ENCODE data around the gene UNC5C. TPM values are rescaled to one million over a fixed set of nuclear protein-coding genes. Genes with fewer than 3 reads are reported as not detected.
A peak's percentile ranks its signal among the peaks of the same experiment; 100 is the strongest.

The UNC5C gene
- total RNA-seq, 1 experiment from 2014 or later: 0.11 TPM

DNA sequence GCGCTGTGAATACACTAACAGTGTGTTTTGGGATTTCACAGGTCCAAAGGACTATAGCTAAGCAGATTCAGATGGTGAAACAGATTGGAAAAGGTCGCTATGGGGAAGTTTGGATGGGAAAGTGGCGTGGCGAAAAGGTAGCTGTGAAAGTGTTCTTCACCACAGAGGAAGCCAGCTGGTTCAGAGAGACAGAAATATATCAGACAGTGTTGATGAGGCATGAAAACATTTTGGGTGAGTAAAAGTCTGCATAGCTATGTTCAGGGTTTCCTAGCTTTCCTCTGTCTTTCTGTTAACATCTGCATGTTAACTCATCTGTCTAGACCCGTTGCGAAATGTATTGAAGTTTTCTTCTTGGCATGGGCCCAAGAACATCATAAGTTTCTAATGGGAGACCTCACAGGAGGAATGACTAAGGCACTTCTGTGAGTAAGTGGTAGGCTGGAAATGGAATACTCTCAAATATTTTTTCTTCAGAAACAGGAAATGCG lies 418.9 kb downstream of the UNC5C start:
- peak; percentile 96 for DNase-seq (ENCODE audit: low read depth)

DNA sequence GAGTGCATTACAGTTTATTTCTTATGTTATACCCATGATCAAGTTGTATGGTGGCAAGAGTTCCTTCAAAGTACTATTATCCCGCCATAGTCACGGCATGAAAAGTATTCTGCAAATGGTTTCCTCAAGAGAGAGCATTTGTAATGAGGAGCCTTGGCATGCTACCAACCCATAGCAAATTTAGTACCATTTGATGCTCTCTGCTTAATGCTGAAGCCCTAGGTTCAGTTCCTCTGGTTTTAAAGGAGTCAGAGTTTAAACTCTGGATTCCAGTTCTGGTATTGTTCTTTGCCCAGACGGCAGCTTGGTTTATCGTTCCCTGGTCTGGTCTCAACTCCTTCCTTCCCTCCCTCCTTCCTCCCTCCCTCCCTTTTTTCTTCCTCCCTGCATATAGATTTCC lies 419.7 kb downstream of the UNC5C start:
- no peak for DNase-seq (ENCODE audit: low read depth)

DNA sequence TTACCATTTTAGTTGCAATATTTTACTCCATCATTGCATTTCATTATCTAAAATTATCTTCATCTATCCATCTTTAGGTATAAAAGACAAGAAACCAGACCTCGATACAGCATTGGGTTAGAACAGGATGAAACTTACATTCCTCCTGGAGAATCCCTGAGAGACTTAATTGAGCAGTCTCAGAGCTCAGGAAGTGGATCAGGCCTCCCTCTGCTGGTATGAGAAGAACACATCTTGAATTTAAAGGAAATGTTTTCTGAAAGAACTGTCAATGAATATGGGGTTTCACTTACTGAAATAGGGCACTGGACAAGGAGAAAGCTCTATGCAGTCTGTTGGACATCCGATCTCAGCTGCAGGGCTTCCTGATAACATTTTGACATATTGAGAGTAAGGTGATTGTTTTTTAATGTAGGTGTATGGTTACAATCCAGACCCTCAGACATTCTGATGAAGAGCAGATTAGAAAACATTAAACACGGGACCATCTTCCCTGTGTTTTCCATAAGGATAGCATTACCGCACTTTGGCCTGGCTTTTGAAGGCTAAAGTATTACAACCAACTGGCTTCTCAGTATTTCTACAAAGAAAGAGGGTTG lies 423.8 kb downstream of the UNC5C start:
- peak; percentile 48 for DNase-seq (ENCODE audit: low read depth)

DNA sequence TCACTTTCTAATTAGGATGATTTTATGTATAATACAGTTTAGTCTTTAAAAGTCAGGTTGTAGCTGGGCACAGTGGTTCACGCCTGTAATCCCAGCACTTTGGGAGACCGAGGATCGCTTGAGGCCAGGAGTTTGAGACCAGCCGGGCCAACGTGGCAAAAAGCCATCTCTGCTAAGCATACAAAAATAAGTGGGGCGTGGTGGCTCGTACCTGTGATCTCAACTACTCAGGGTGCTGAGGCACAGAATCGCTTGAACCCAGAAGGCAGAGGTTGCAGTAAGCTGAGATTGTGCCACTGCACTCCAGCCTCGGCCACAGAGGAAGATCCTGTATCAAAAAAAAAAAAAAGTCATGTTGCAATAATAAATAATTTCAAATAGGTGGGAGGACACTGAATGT lies 426.8 kb downstream of the UNC5C start:
- no peak for DNase-seq (ENCODE audit: low read depth)

DNA sequence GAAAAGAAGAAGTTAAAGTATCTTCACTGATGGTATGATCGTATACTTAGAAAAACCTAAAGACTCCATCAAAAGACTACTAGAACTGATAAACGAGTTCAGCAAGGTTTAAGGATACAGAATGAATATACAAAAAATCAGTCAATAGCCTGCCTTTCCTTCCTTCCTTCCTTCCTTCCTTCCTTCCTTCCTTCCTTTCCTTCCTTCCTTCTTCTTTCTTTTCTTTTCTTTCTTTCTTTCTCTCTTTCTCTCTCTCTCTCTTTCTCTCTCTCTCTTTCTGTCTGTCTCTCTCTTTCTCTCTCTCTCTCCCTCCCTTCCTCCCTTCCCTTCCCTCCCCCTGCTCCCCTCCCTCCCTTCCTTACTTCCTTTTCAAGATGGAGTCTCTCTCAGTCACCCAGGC lies 428.3 kb downstream of the UNC5C start:
- no peak for DNase-seq (ENCODE audit: low read depth)

DNA sequence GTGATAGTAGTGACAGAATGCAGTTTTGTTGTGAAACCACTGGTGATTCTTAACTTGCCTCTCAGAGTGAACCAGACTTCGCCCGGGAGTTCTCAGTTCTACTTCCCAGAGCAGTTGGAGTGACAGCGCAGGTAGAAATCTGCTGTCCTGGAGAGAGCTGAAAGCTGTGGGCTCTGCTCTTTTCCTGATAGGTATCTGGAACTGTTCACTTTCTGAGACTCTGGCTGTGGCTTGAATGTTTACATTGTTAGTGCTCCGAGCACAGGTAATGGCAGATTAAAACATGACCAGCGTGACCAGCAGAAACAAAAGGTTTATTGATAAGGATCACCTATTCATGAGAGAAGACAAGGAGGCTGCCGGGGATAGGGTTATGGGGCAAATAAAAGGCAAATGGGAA lies 430.3 kb downstream of the UNC5C start:
- no peak for DNase-seq (ENCODE audit: low read depth)

DNA sequence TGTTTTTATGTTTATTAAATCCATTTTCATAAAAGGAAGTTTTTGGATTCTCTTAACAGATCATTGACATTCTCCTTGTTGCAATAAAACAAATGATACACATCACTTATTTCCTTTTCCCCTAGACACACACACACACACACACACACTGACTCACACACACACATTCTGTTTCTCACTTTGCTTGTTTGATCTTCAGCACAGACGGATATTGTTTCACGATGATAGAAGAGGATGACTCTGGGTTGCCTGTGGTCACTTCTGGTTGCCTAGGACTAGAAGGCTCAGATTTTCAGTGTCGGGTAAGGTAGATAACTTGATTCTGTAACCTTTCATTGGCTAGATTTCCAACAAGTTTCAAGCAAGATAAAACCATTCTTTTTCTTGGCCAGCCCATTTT lies 434.3 kb downstream of the UNC5C start:
- peak; percentile 64 for DNase-seq (ENCODE audit: low read depth)
